ENCODE data around the gene SH2D3A.

GRCh38 chr19:6713773-6714692, 53.2 kb downstream of the SH2D3A start:
- no peak for TF ChIP-seq TAF1 (IDR thresholded peaks at IDR 0.05; ENCODE audit: low read depth)
- no peak for TF ChIP-seq NFIC (IDR thresholded peaks at IDR 0.05)
- TF ChIP-seq, protein P1, sequence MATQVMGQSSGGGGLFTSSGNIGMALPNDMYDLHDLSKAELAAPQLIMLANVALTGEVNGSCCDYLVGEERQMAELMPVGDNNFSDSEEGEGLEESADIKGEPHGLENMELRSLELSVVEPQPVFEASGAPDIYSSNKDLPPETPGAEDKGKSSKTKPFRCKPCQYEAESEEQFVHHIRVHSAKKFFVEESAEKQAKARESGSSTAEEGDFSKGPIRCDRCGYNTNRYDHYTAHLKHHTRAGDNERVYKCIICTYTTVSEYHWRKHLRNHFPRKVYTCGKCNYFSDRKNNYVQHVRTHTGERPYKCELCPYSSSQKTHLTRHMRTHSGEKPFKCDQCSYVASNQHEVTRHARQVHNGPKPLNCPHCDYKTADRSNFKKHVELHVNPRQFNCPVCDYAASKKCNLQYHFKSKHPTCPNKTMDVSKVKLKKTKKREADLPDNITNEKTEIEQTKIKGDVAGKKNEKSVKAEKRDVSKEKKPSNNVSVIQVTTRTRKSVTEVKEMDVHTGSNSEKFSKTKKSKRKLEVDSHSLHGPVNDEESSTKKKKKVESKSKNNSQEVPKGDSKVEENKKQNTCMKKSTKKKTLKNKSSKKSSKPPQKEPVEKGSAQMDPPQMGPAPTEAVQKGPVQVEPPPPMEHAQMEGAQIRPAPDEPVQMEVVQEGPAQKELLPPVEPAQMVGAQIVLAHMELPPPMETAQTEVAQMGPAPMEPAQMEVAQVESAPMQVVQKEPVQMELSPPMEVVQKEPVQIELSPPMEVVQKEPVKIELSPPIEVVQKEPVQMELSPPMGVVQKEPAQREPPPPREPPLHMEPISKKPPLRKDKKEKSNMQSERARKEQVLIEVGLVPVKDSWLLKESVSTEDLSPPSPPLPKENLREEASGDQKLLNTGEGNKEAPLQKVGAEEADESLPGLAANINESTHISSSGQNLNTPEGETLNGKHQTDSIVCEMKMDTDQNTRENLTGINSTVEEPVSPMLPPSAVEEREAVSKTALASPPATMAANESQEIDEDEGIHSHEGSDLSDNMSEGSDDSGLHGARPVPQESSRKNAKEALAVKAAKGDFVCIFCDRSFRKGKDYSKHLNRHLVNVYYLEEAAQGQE (IDR thresholded peaks at IDR 0.05; ENCODE audit: low read depth): no peak
- no peak for TF ChIP-seq YY1 (IDR thresholded peaks at IDR 0.05; ENCODE audit: low read depth)
- TF ChIP-seq, protein P2, sequence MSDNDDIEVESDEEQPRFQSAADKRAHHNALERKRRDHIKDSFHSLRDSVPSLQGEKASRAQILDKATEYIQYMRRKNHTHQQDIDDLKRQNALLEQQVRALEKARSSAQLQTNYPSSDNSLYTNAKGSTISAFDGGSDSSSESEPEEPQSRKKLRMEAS (IDR thresholded peaks at IDR 0.05): no peak
- no peak for TF ChIP-seq CEBPB (IDR thresholded peaks at IDR 0.05)
- TF ChIP-seq EP300 (IDR thresholded peaks at IDR 0.05; ENCODE audit: borderline replicate concordance): no peak
- no peak for TF ChIP-seq ZBTB7A (IDR thresholded peaks at IDR 0.05; ENCODE audit: low read depth)
- no peak for TF ChIP-seq EGR1 (IDR thresholded peaks at IDR 0.05)

Data from Ishikawa (cell line).